ENCODE measurements around the gene RUNDC3A. TPM values are rescaled to one million over a fixed set of nuclear protein-coding genes. Genes with fewer than 3 reads are reported as not detected.

RUNDC3A gene
- 0.32 TPM in 1 of 2 replicates, not detected in the other for total RNA-seq

GRCh38 chr17:44308320-44308818, at the start of gene RUNDC3A:
Gene RUNDC3A, plus strand, starts transcription at chr17:44308601. Its CDS starts 232 bp downstream, at chr17:44308833.

GRCh38 chr17:44267818-44268490, 40.4 kb upstream of the RUNDC3A start, which contains the start of gene SLC4A1:
Gene SLC4A1, minus strand, starts transcription at chr17:44268135. Its CDS starts 5,269 bp downstream, at chr17:44262866.

GRCh38 chr17:44324571-44325275, 16.3 kb downstream of the RUNDC3A start, which contains the start of gene SLC25A39:
Gene SLC25A39, minus strand, starts transcription at chr17:44324823. Its CDS starts 1,261 bp downstream, at chr17:44323562.

GRCh38 chr17:44344939-44345453, 36.6 kb downstream of the RUNDC3A start, which contains the start of gene GRN:
Gene GRN, plus strand, starts transcription at chr17:44345302. Its CDS starts 3,863 bp downstream, at chr17:44349165.

GRCh38 chr17:44363613-44364159, 55.3 kb downstream of the RUNDC3A start, which contains the start of gene FAM171A2:
Gene FAM171A2, minus strand, starts transcription at chr17:44363853. Its CDS starts 139 bp downstream, at chr17:44363714.

Other genes starting within 250 kb of the RUNDC3A start
- gene LSM12, start 241.9 kb upstream of the RUNDC3A start, total RNA-seq = 33.0 and 35.4 TPM in 2 replicates
- gene G6PC3, start 237.9 kb upstream of the RUNDC3A start, total RNA-seq = 18.2 and 20.5 TPM in 2 replicates
- gene HDAC5, start 185.0 kb upstream of the RUNDC3A start, total RNA-seq = 18.5 and 20.7 TPM in 2 replicates
- 1.6 and 1.7 TPM in 2 replicates for gene HROB, start 166.7 kb upstream of the RUNDC3A start, total RNA-seq
- not detected in 2 replicates for gene ASB16, start 137.9 kb upstream of the RUNDC3A start, total RNA-seq
- 19.5 and 21.1 TPM in 2 replicates for gene TMUB2, start 121.6 kb upstream of the RUNDC3A start, total RNA-seq
- 38.3 and 49.5 TPM in 2 replicates for gene ATXN7L3, start 108.7 kb upstream of the RUNDC3A start, total RNA-seq
- 35.1 and 45.3 TPM in 2 replicates for gene UBTF, start 88.9 kb upstream of the RUNDC3A start, total RNA-seq
- gene SLC4A1, start 40.5 kb upstream of the RUNDC3A start, total RNA-seq = not detected in 2 replicates
- gene SLC25A39, start 16.2 kb downstream of the RUNDC3A start, total RNA-seq = 57.3 and 66.3 TPM in 2 replicates
- 148 and 276 TPM in 2 replicates for gene GRN, start 36.7 kb downstream of the RUNDC3A start, total RNA-seq
- 7.0 and 10.4 TPM in 2 replicates for gene FAM171A2, start 55.3 kb downstream of the RUNDC3A start, total RNA-seq
- under 0.01 and 0.46 TPM in 2 replicates for gene ITGA2B, start 81.0 kb downstream of the RUNDC3A start, total RNA-seq
- gene GPATCH8, start 194.8 kb downstream of the RUNDC3A start, total RNA-seq = 12.7 and 19.0 TPM in 2 replicates
- gene FZD2, start 248.9 kb downstream of the RUNDC3A start, total RNA-seq = 1.4 and 2.6 TPM in 2 replicates